GM23338 (cell line): Measurements from ENCODE around the gene ATP9A. TPM values are rescaled to one million over a fixed set of nuclear protein-coding genes. Genes with fewer than 3 reads are reported as not detected.

Experiments used
- ATAC-seq: fragments of 200-7000 bp; cut with Tn5 transposase; 3 replicates; pipeline ENCODE4 v1.9.1; 2020
- DNase-seq: peaks from one replicate; pipeline ENCODE4 v3.0.0-alpha.2; 2015; ENCODE audit warnings: low spot score
- H2AFZ ChIP-seq: fragments of 200-600 bp; sonication (generic); 2 replicates; pipeline ENCODE4 v1.8.0; 2016; ENCODE audit warnings: antibody characterized with exemption, mild to moderate bottlenecking, moderate library complexity
- H3F3A ChIP-seq: fragments of 200-600 bp; sonication (generic); replicated peaks from 2 replicates; pipeline ENCODE4 v1.8.0; 2017; ENCODE audit warnings: antibody characterized with exemption, mixed run types, low read depth
- H3K27ac ChIP-seq: fragments of 200-600 bp; sonication (generic); 2 replicates; pipeline ENCODE4 v1.6.1; 2016; ENCODE audit warnings: low read depth
- H3K27me3 ChIP-seq: fragments of 200-600 bp; sonication (generic); 2 replicates; pipeline ENCODE4 v1.8.0; 2016; ENCODE audit warnings: mild to moderate bottlenecking, mixed run types, moderate library complexity; ENCODE audit not compliant: insufficient read depth
- H3K36me3 ChIP-seq: fragments of 200-600 bp; sonication (generic); 2 replicates; pipeline ENCODE4 v1.8.0; 2016; ENCODE audit warnings: mild to moderate bottlenecking; ENCODE audit not compliant: insufficient read depth
- H3K4me1 ChIP-seq: fragments of 200-600 bp; sonication (generic); 2 replicates; pipeline ENCODE4 v1.8.0; 2016; ENCODE audit warnings: mild to moderate bottlenecking, moderate library complexity; ENCODE audit not compliant: insufficient read depth
- H3K4me2 ChIP-seq: fragments of 200-600 bp; sonication (generic); 2 replicates; pipeline ENCODE4 v1.7.1; 2017; ENCODE audit warnings: mixed run types
- H3K4me3 ChIP-seq: fragments of 200-600 bp; sonication (generic); 2 replicates; pipeline ENCODE4 v1.6.1; 2016; ENCODE audit warnings: mixed run types
- H3K79me2 ChIP-seq: fragments of 200-600 bp; sonication (generic); replicated peaks from 2 replicates; pipeline ENCODE4 v1.8.0; 2017; ENCODE audit warnings: mild to moderate bottlenecking; ENCODE audit not compliant: insufficient read depth
- H3K9me2 ChIP-seq: fragments of 200-600 bp; sonication (generic); 2 replicates; pipeline ENCODE4 v1.8.0; 2017; ENCODE audit not compliant: insufficient read depth
- H4K20me1 ChIP-seq: fragments of 200-600 bp; sonication (generic); replicated peaks from 2 replicates; pipeline ENCODE4 v1.8.0; 2017; ENCODE audit warnings: mild to moderate bottlenecking; ENCODE audit not compliant: insufficient read depth
- H3K27ac Mint-ChIP-seq: 2 replicates; pipeline ENCODE4 v1.8.0; 2020; ENCODE audit warnings: inconsistent platforms, mild to moderate bottlenecking, moderate library complexity, mixed read lengths
- H3K27me3 Mint-ChIP-seq: 3 replicates; pipeline ENCODE4 v1.8.0; 2022; ENCODE audit warnings: low read depth, mild to moderate bottlenecking, moderate library complexity, mixed read lengths, inconsistent platforms; ENCODE audit not compliant: insufficient read depth, poor library complexity
- H3K36me3 Mint-ChIP-seq: 3 replicates; pipeline ENCODE4 v1.8.0; 2021; ENCODE audit warnings: low read depth, mild to moderate bottlenecking, inconsistent platforms, moderate library complexity, mixed read lengths
- H3K4me1 Mint-ChIP-seq: 3 replicates; pipeline ENCODE4 v1.8.0; 2020; ENCODE audit warnings: mild to moderate bottlenecking, inconsistent platforms, mixed read lengths
- H3K4me3 Mint-ChIP-seq: 3 replicates; pipeline ENCODE4 v1.8.0; 2021; ENCODE audit warnings: moderate library complexity, mild to moderate bottlenecking, inconsistent platforms, mixed read lengths
- H3K9me3 Mint-ChIP-seq: 3 replicates; pipeline ENCODE4 v1.8.0; 2020; ENCODE audit warnings: moderate library complexity, mild to moderate bottlenecking, inconsistent platforms, mixed read lengths
- CTCF ChIP-seq, 2 experiments: fragments of 200-600 bp in 1 of 2; sonication (generic) in 1 of 2; conservative IDR thresholded peaks; 2 replicates each; pipeline versions ENCODE4 v1.5.1 to v1.6.1; 2016 to 2017; ENCODE audit warnings: antibody characterized with exemption in 2 of 2, low read depth in 2 of 2, mild to moderate bottlenecking in 2 of 2, moderate library complexity in 1 of 2
- NANOG ChIP-seq: IDR thresholded peaks from 2 replicates; pipeline ENCODE4 v1.6.1; 2016; ENCODE audit warnings: antibody characterized with exemption, borderline replicate concordance
- POLR2AphosphoS5 ChIP-seq: IDR thresholded peaks from 2 replicates; pipeline ENCODE4 v1.6.1; 2016; ENCODE audit warnings: antibody characterized with exemption, low read depth
- REST ChIP-seq: IDR thresholded peaks from one replicate; pipeline ENCODE4 v1.6.1; 2018; ENCODE audit warnings: antibody characterized with exemption; ENCODE audit not compliant: unreplicated experiment
- STAT1 ChIP-seq: IDR thresholded peaks from one replicate; pipeline ENCODE4 v1.6.1; 2016; ENCODE audit warnings: antibody characterized with exemption; ENCODE audit not compliant: unreplicated experiment
- ZNF114 ChIP-seq: fragments of 250-450 bp; sonication (Bioruptor Pico); IDR thresholded peaks from 2 replicates; pipeline ENCODE4 v1.5.0; 2020; ENCODE audit warnings: mild to moderate bottlenecking, moderate library complexity
- ZNF462 ChIP-seq: fragments of 250-450 bp; sonication (Bioruptor Pico); IDR thresholded peaks from 2 replicates; pipeline ENCODE4 v1.5.0; 2020; ENCODE audit warnings: mild to moderate bottlenecking, moderate library complexity
- polyA plus RNA-seq: library from polyadenylated mRNA; unstranded; fragments of >200 nt; fragmentation: Nextera tagmentation; extraction: Ambion mirVana; gene quantifications from 2 replicates; pipeline ENCODE4 v1.2.1, GENCODE V29; 2016
- total RNA-seq: library from RNA; depleted of rRNA; stranded (reverse); fragments of >200 nt; shearing (Covaris generic); gene quantifications from 2 replicates; pipeline ENCODE4 v1.2.3, GENCODE V29; 2014

Gene ATP9A
- total and polyA plus RNA-seq, 2 experiments from 2014 or later, result 0.94 to 5.9 TPM

- TF ChIP-seq ZNF462 (CRISPR knock-in tag), result no peak
- no peak for TF ChIP-seq STAT1
- no peak for TF ChIP-seq CTCF (conservative IDR thresholded peaks at IDR 0.05; ENCODE audit: low read depth in 2 of 2)
- no peak for TF ChIP-seq NANOG
- TF ChIP-seq POLR2AphosphoS5, result no peak
These were observed 39.5 kb downstream of the ATP9A start (continued) for GRCh38 chr20:51728737-51729136.

GRCh38 chr20:51727872-51728271, 40.3 kb downstream of the ATP9A start:
- no peaks in the 10 kb centered on the region; the same call in 1 of the 2 replicates for H3K79me2 ChIP-seq
- Mint-ChIP-seq H3K9me3 (no peaks in the 10 kb centered on the region), H3K4me3 (no peak overlapping the region), H3K4me1 (peaks cover 3% of the 10 kb centered on the region; the same call in 2 of the 3 replicates), H3K27ac (no peak overlapping the region), H3K27me3 (no peaks in the 10 kb centered on the region), H3K36me3 (no peaks in the 10 kb centered on the region)
- no peaks in the 10 kb centered on the region for H4K20me1 ChIP-seq
- no peak overlapping the region for H3K4me3 ChIP-seq
- no peaks in the 10 kb centered on the region for H3K36me3 ChIP-seq
- TF ChIP-seq ZNF114 (CRISPR knock-in tag), result no peak
- TF ChIP-seq REST, result no peak
- no peaks in the 10 kb centered on the region for H3K27me3 ChIP-seq
- DNase-seq, result no peak
- no peaks in the 10 kb centered on the region for H3K9me2 ChIP-seq
- no peaks in the 10 kb centered on the region for H3K4me1 ChIP-seq
- no peak overlapping the region for H3K27ac ChIP-seq
- no peak for ATAC-seq
- H2AFZ ChIP-seq, result no peak overlapping the region
- no peak overlapping the region for H3K4me2 ChIP-seq
- H3F3A ChIP-seq, result no peaks in the 10 kb centered on the region
